HG03175 (cell line): ENCODE data around the gene PHF21A.
"Not testable (repeated sequence)": the region's sequence is repeated elsewhere in the genome, so short reads cannot be mapped to it uniquely, and the experiment has no call there.

Experiments used
- ATAC-seq: cut with Tn5 transposase; IDR thresholded peaks from one replicate; pipeline ENCODE4 v1.9.1; 2021; ENCODE audit warnings: mild to moderate bottlenecking, moderate library complexity; ENCODE audit not compliant: unreplicated experiment

Gene PHF21A

GRCh38 chr11:46120346-46121300 is 631 bp downstream of the PHF21A start:
- ATAC-seq, result peak; percentile 4

- peak; percentile 31 for ATAC-seq
Measured at GRCh38 chr11:46119352-46120216, 1.7 kb downstream of the PHF21A start.

GRCh38 chr11:46118702-46119351 is 2.4 kb downstream of the PHF21A start:
- ATAC-seq, result no peak

GRCh38 chr11:46117842-46118241 is 3.4 kb downstream of the PHF21A start:
- ATAC-seq, result no peak

GRCh38 chr11:46116712-46117037 is 4.6 kb downstream of the PHF21A start:
- not testable (repeated sequence) for ATAC-seq

- ATAC-seq, result no peak
Measured at GRCh38 chr11:46116007-46116711, 5.1 kb downstream of the PHF21A start.

- ATAC-seq, result no peak
Measured at GRCh38 chr11:46114961-46115360, 6.3 kb downstream of the PHF21A start.

GRCh38 chr11:46114378-46114777 is 6.9 kb downstream of the PHF21A start:
- no peak for ATAC-seq

GRCh38 chr11:46112961-46113607 is 8.2 kb downstream of the PHF21A start:
- ATAC-seq, result peak; percentile 76

GRCh38 chr11:46108751-46109150 is 12.5 kb downstream of the PHF21A start:
- ATAC-seq, result no peak

- ATAC-seq, result no peak
Measured at GRCh38 chr11:46107780-46108179, 13.5 kb downstream of the PHF21A start.

GRCh38 chr11:46107408-46107718 is 13.9 kb downstream of the PHF21A start:
- ATAC-seq, result no peak

GRCh38 chr11:46106530-46107407 is 14.5 kb downstream of the PHF21A start:
- ATAC-seq, result no peak

- no peak for ATAC-seq
Measured at GRCh38 chr11:46105926-46106325, 15.3 kb downstream of the PHF21A start.

GRCh38 chr11:46105134-46105628 is 16.1 kb downstream of the PHF21A start:
- no peak for ATAC-seq

GRCh38 chr11:46102843-46103242 is 18.4 kb downstream of the PHF21A start:
- no peak for ATAC-seq

- ATAC-seq, result peak; percentile 74
Measured at GRCh38 chr11:46100670-46101069, 20.6 kb downstream of the PHF21A start.

GRCh38 chr11:46099963-46100316 is 21.3 kb downstream of the PHF21A start:
- no peak for ATAC-seq

GRCh38 chr11:46090375-46090774 is 30.9 kb downstream of the PHF21A start:
- no peak for ATAC-seq
